ENCODE results near the gene GOLPH3. TPM values are rescaled to one million over a fixed set of nuclear protein-coding genes. Genes with fewer than 3 reads are reported as not detected.

GOLPH3 gene
- total RNA-seq, 1 donor from 2014 or later = 78.8 TPM

DNA sequence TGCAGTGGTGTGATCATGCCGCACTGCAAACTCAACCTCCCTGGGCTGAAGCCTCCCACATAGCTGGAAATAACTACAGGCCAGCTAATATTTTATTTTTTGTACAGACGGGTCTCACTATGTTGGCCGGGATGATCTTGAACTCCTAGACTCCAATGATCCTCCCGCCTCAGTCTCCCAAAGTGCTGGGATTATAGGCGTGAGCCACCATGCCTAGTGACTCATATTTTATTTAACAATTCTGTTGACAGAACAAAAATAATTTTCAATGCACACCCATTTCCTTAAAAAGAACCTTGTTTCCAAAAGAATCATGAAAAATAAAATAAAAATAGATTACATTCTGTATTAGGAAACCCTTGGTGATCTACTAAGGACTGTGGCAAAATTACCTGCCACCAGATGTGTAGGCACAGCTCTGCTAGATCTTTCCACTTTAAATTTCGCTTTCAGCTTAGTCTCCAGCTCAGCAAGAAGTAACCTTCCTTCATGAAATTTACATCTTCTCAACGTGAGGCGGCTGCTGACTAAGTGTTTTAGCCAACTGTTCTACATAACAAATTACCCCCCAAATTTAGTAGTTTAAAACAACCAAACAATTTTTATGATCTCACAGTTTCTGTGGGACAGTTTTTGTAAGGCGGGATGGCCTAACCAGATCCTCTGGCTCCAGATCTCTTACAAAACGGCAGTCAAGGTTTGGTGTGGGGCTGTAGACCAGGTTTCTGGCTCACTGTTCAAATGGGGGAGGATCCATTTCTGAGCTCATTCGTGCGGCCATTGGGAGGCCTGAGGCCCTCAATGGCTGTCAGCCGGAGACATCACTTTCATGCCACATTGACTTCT is 32.6 kb upstream of the GOLPH3 start:
- no peak overlapping the region for H3K27ac ChIP-seq
- DNase-seq (ENCODE audit: extremely low spot score in 2 of 2) = no peak
- intact Hi-C loops (cut with DNase I) = no loop called here
- no peak for TF ChIP-seq POLR2A (IDR thresholded peaks at IDR 0.05)
- no peak for TF ChIP-seq POLR2AphosphoS5 (IDR thresholded peaks at IDR 0.05; ENCODE audit: insufficient read depth in 1 of 2, low read depth in 1 of 2)
- TF ChIP-seq, protein P1, sequence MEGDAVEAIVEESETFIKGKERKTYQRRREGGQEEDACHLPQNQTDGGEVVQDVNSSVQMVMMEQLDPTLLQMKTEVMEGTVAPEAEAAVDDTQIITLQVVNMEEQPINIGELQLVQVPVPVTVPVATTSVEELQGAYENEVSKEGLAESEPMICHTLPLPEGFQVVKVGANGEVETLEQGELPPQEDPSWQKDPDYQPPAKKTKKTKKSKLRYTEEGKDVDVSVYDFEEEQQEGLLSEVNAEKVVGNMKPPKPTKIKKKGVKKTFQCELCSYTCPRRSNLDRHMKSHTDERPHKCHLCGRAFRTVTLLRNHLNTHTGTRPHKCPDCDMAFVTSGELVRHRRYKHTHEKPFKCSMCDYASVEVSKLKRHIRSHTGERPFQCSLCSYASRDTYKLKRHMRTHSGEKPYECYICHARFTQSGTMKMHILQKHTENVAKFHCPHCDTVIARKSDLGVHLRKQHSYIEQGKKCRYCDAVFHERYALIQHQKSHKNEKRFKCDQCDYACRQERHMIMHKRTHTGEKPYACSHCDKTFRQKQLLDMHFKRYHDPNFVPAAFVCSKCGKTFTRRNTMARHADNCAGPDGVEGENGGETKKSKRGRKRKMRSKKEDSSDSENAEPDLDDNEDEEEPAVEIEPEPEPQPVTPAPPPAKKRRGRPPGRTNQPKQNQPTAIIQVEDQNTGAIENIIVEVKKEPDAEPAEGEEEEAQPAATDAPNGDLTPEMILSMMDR (IDR thresholded peaks at IDR 0.05) = no peak
- no peak overlapping the region for H3K4me3 ChIP-seq
- no peaks in the 10 kb centered on the region for H3K27me3 ChIP-seq
- H3K4me1 ChIP-seq = no peaks in the 10 kb centered on the region
- H3K9me3 ChIP-seq = no peaks in the 10 kb centered on the region
- no peaks in the 10 kb centered on the region for H3K36me3 ChIP-seq

DNA sequence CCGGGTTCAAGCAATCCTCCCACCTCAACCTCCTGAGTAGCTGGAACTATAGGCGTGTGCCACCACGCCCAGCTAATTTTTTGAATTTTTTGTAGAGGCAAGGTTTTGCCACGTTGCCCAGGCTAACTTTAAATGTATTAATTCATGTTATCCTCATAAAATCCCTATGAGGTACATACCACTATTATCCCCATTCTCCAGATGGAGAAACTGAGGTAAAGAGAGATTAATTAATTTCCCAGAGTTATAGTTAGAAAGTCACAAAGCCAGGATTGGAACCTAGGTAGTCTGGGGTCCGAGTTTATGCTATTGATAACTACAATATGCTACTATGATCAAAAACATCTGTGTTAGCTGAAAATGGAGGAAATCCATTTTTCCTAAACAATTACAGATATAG is 31.9 kb upstream of the GOLPH3 start:
- no peaks in the 10 kb centered on the region for H3K9me3 ChIP-seq
- H3K4me3 ChIP-seq = no peak overlapping the region
- no peaks in the 10 kb centered on the region for H3K36me3 ChIP-seq
- H3K27me3 ChIP-seq = no peaks in the 10 kb centered on the region
- peaks cover 4% of the 10 kb centered on the region for H3K4me1 ChIP-seq
- no peak overlapping the region for H3K27ac ChIP-seq
- DNase-seq (ENCODE audit: extremely low spot score in 2 of 2) = no peak
- TF ChIP-seq, protein P1 (IDR thresholded peaks at IDR 0.05) = no peak
- TF ChIP-seq POLR2A (IDR thresholded peaks at IDR 0.05) = no peak
- TF ChIP-seq POLR2AphosphoS5 (IDR thresholded peaks at IDR 0.05; ENCODE audit: insufficient read depth in 1 of 2, low read depth in 1 of 2) = no peak
- intact Hi-C loops (cut with DNase I) = no loop called here

DNA sequence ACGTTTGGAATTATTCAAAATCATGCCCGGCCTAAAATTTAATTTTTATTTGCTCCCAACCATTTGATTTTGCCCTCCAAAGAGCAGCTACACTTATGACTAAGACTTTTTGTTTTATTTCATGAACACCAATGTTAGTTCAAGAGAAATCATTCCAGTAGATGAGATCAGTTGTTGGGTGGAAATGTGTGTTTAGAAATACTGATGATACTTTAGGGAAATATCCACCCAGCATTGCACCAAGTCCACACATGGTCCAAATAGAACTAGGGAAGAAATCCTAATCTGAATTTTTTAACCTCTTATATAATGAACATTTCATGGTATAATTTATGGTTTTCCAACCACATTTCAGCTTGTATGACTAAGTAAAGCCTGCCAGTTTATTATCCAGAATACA is 28.3 kb upstream of the GOLPH3 start:
- no peaks in the 10 kb centered on the region for H3K27me3 ChIP-seq
- no peak overlapping the region for H3K4me3 ChIP-seq
- TF ChIP-seq POLR2AphosphoS5 (IDR thresholded peaks at IDR 0.05; ENCODE audit: insufficient read depth in 1 of 2, low read depth in 1 of 2) = peak in 1 of 2 donors; percentile 29
- no peak for TF ChIP-seq POLR2A (IDR thresholded peaks at IDR 0.05)
- peaks cover 11% of the 10 kb centered on the region for H3K4me1 ChIP-seq
- DNase-seq (ENCODE audit: extremely low spot score in 2 of 2) = no peak
- H3K27ac ChIP-seq = no peak overlapping the region
- no peaks in the 10 kb centered on the region for H3K36me3 ChIP-seq
- intact Hi-C loops (cut with DNase I) = no loop called here
- H3K9me3 ChIP-seq = no peaks in the 10 kb centered on the region

DNA sequence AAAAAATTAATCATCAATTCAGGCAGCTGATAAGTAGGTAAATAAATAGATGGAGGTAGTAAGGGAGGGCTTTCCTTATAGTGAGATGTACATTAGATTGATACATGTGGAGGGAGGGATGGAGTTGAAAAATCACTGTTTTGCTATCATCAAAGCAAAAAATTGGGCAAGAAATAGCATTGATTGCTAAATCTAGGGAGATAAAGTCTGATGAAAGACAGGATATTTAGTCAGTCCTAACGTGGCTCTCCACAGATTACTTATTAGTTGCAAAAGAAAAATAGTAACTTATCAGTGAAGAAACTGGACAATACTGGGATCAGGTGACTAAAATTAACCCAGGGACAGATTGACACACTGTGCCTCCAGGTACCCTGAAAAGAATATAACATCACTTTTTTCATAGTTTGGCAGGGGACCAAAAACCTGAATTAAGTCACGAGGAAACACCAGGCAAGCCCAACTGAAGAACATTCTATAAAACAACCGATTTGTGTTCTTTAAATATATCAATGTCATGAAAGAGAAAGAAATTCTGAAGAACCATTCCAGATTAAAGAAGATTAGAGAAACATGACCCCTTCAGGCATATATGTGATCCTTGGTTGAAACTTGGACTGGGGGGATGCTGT is 27.1 kb upstream of the GOLPH3 start:
- H3K27me3 ChIP-seq = no peaks in the 10 kb centered on the region
- no peak for TF ChIP-seq POLR2A (IDR thresholded peaks at IDR 0.05)
- TF ChIP-seq, protein P1 (IDR thresholded peaks at IDR 0.05) = no peak
- TF ChIP-seq POLR2AphosphoS5 (IDR thresholded peaks at IDR 0.05; ENCODE audit: insufficient read depth in 1 of 2, low read depth in 1 of 2) = no peak
- H3K9me3 ChIP-seq = no peaks in the 10 kb centered on the region
- H3K4me3 ChIP-seq = no peak overlapping the region
- no peak overlapping the region for H3K27ac ChIP-seq
- intact Hi-C loops (cut with DNase I) = no loop called here
- no peak for DNase-seq (ENCODE audit: extremely low spot score in 2 of 2)
- H3K4me1 ChIP-seq = peaks cover 11% of the 10 kb centered on the region
- H3K36me3 ChIP-seq = no peaks in the 10 kb centered on the region

DNA sequence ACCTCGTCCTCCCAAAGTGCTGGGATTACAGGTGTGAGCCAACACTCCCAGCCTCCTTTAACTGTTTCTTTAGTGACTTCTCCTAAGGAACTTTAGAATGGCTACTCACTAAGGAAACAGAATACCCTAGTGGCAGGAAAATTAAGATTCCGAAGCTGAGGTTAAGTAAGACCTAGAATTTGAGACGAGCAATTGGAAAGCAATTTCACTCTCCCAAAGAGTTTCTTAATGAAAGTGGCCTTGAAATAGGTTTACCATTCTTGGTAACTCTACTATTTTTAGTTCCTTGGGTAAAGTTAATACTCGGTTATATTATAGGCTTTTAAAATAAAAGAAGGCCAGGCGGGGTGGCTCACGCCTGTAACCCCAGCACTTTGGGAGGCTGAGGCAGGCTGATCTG is 22.9 kb upstream of the GOLPH3 start:
- Histone ChIP-seq H3K27ac (no peak overlapping the region), H3K36me3 (no peaks in the 10 kb centered on the region), H3K9me3 (no peaks in the 10 kb centered on the region), H3K4me1 (peaks cover 23% of the 10 kb centered on the region), H3K27me3 (no peaks in the 10 kb centered on the region), H3K4me3 (no peak overlapping the region)
- intact Hi-C loops (cut with DNase I) = no loop called here
- TF ChIP-seq, protein P1 (IDR thresholded peaks at IDR 0.05) = no peak
- TF ChIP-seq POLR2A (IDR thresholded peaks at IDR 0.05) (no peak), POLR2AphosphoS5 (IDR thresholded peaks at IDR 0.05; ENCODE audit: insufficient read depth in 1 of 2, low read depth in 1 of 2) (no peak)
- DNase-seq (ENCODE audit: extremely low spot score in 2 of 2) = no peak

Data from vagina (tissue), 2 donors.